ENCODE measurements around the gene RIMBP2. TPM values are rescaled to one million over a fixed set of nuclear protein-coding genes. Genes with fewer than 3 reads are reported as not detected.

RIMBP2 gene, protein sequence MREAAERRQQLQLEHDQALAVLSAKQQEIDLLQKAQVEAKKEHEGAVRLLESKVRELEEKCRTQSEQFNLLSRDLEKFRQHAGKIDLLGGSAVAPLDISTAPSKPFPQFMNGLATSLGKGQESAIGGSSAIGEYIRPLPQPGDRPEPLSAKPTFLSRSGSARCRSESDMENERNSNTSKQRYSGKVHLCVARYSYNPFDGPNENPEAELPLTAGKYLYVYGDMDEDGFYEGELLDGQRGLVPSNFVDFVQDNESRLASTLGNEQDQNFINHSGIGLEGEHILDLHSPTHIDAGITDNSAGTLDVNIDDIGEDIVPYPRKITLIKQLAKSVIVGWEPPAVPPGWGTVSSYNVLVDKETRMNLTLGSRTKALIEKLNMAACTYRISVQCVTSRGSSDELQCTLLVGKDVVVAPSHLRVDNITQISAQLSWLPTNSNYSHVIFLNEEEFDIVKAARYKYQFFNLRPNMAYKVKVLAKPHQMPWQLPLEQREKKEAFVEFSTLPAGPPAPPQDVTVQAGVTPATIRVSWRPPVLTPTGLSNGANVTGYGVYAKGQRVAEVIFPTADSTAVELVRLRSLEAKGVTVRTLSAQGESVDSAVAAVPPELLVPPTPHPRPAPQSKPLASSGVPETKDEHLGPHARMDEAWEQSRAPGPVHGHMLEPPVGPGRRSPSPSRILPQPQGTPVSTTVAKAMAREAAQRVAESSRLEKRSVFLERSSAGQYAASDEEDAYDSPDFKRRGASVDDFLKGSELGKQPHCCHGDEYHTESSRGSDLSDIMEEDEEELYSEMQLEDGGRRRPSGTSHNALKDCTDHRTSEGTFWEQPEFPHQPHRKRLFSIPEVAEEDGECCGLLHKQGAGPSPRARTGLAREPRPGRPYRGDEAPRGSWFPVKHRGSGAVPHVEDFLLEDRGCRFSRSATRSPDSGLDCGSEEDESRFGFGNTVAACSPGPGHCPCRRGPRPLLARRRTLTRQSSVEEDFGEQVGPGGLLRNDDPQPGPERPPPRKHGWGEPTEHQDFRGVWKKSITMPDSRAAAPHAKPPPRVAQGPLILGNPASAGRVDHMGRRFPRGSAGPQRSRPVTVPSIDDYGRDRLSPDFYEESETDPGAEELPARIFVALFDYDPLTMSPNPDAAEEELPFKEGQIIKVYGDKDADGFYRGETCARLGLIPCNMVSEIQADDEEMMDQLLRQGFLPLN (N-terminal part only)
- total RNA-seq: 1 to 10 TPM; 1.7 to 2.9 TPM
- under 1 TPM; 0.05 to 0.16 TPM for polyA plus RNA-seq
- long read RNA-seq, donor 1: 0 reads
- long read RNA-seq, donor 2: 0 reads
- long read RNA-seq, donor 3: 0 reads
- long read RNA-seq, donor 4: 0 reads
- long read RNA-seq, donor 5, partial matches to known transcripts: 0 of 1 reads
- long read RNA-seq, donor 5, other reads (novel, unspliced or antisense): 0 of 1 reads

DNA sequence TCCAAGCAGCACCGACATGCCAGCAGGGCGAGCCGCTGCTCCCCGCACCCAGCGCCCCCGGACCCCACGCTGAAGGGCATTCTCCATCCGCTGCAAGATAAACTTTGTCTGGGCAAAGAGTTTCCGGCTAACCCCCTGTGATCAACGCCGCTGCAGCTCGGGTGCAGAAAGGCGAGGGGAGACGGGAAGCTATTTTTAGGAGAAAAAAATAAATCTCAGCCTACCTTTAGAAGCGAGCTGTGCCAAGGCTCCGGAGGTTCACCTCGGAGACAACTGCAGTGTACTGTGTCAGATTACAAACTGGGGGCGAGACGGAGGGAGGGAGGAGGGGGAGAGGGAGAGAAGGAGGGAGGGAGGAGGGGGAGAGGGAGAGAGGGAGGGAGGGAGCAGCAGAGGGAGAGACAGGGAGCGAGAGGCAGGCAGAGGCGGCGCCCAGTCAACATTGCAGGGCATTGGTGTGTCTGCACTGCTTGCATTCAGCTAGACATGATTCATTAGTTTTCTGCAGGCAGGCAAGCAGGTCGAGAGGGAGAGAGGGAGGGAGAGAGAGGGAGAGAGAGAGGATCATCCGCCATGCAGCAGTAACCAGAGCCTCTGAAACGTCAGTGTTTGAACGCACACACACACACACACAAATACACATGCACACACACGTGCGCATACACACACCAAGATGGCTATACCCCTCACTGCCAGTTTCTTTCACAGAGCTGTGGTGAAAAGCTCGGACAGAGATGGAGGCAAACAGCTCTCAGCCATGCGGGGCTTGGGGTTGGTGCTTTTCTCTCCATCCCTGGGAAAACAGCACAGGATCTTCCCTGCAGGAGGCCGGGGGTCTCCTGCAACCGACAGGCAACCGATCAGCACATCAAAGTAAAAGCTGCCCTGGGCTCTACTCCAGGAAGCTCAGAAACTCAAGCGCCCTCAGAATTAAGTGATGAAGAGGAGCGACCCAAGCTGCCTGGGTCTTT, at the start of gene RIMBP2:
TSS of gene RIMBP2 (minus strand) at position 302 of the 971 bp plus-strand sequence. CDS start 237,286 bp downstream, outside the sequence.
- no peak within 1 kb of the TSS for H3K9ac ChIP-seq (ENCODE audit: insufficient read depth in 1 of 2, low read length in 2 of 2)
- 1 to 2% methylated on average over 35 of the region's 35 CpGs for whole genome bisulfite sequencing, 2 donors
- peaks cover 0 to 17% (median 13%) of the 10 kb centered on the region in 5 donors for H3K4me1 ChIP-seq (ENCODE audit: control insufficient read depth in 5 of 5, insufficient read depth in 5 of 5, low read length in 5 of 5)
- no peak within 1 kb of the TSS for H3K27ac ChIP-seq (ENCODE audit: low read depth in 1 of 2, low read length in 1 of 2)
- DNase-seq (peak; percentile 37 to 64 (median 46)), ATAC-seq (ENCODE audit: insufficient read depth, low FRiP score) (no peak)
- peaks cover 18 to 44% (median 21%) of the 10 kb centered on the region in 3 donors for H3K27me3 ChIP-seq (ENCODE audit: control insufficient read depth in 3 of 3, insufficient read depth in 3 of 3, low read length in 2 of 3)
- H3K36me3 ChIP-seq (ENCODE audit: control insufficient read depth in 4 of 4, insufficient read depth in 4 of 4, low read length in 4 of 4): no peaks in the 10 kb centered on the region
- TF ChIP-seq, protein P1, sequence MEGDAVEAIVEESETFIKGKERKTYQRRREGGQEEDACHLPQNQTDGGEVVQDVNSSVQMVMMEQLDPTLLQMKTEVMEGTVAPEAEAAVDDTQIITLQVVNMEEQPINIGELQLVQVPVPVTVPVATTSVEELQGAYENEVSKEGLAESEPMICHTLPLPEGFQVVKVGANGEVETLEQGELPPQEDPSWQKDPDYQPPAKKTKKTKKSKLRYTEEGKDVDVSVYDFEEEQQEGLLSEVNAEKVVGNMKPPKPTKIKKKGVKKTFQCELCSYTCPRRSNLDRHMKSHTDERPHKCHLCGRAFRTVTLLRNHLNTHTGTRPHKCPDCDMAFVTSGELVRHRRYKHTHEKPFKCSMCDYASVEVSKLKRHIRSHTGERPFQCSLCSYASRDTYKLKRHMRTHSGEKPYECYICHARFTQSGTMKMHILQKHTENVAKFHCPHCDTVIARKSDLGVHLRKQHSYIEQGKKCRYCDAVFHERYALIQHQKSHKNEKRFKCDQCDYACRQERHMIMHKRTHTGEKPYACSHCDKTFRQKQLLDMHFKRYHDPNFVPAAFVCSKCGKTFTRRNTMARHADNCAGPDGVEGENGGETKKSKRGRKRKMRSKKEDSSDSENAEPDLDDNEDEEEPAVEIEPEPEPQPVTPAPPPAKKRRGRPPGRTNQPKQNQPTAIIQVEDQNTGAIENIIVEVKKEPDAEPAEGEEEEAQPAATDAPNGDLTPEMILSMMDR (IDR thresholded peaks at IDR 0.05; ENCODE audit: control extremely low read depth, extremely low read depth): no peak
- H3K9me3 ChIP-seq (ENCODE audit: control insufficient read depth in 4 of 4, insufficient read depth in 3 of 4, low read length in 3 of 4): peaks cover 0 to 18% (median 3%) of the 10 kb centered on the region in 4 donors
- no peak within 1 kb of the TSS for H3K4me3 ChIP-seq

DNA sequence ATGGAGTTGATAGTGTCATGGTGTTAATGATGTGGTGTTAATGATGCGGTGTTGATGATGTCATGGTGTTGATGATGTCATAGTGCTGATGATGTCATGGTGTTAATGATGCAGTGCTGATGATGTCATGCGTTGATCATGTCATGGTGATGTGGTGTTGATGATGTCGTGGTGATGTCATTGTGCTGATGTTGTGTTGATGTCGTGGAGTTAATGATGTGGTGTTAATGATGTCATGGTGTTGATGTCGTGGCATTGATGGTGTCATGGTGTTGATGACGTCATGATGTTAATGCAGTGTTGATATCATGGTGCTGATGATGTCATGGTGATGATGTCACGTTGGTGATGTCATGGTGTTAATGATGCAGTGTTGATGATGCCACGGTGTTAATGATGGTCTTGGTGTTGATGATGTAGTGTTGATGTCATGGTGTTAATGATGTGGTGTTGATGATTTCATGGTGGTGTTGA, 49.1 kb upstream of the RIMBP2 start:
- no peak overlapping the region for H3K9ac ChIP-seq (ENCODE audit: insufficient read depth in 1 of 2, low read length in 2 of 2)
- ATAC-seq (ENCODE audit: insufficient read depth, low FRiP score) (no peak), DNase-seq (peak; percentile 15 to 40 (median 26))
- H3K4me3 ChIP-seq: no peak overlapping the region
- TF ChIP-seq, protein P1 (IDR thresholded peaks at IDR 0.05; ENCODE audit: control extremely low read depth, extremely low read depth): no peak
- peaks cover 0 to 10% (median 0%) of the 10 kb centered on the region in 3 donors for H3K27me3 ChIP-seq (ENCODE audit: control insufficient read depth in 3 of 3, insufficient read depth in 3 of 3, low read length in 2 of 3)
- peaks cover 0 to 7% (median 1%) of the 10 kb centered on the region in 4 donors for H3K9me3 ChIP-seq (ENCODE audit: control insufficient read depth in 4 of 4, insufficient read depth in 3 of 4, low read length in 3 of 4)
- no peaks in the 10 kb centered on the region for H3K36me3 ChIP-seq (ENCODE audit: control insufficient read depth in 4 of 4, insufficient read depth in 4 of 4, low read length in 4 of 4)
- no peaks in the 10 kb centered on the region for H3K4me1 ChIP-seq (ENCODE audit: control insufficient read depth in 5 of 5, insufficient read depth in 5 of 5, low read length in 5 of 5)
- no peak overlapping the region for H3K27ac ChIP-seq (ENCODE audit: low read depth in 1 of 2, low read length in 1 of 2)
- 90 to 91% methylated on average over 8 of the region's 8 CpGs for WGBS, 2 donors

All from lung (tissue), 16 donors.